GM12875 (cell line): Measurements from ENCODE around the gene INPP5A.

Source experiments
- H3K4me3 ChIP-seq: one replicate; pipeline ENCODE4 v1.5.1; 2011; ENCODE audit warnings: low read depth, low read length, control low read depth
- CTCF ChIP-seq: IDR thresholded peaks from 2 replicates; pipeline ENCODE4 v1.5.1; 2011; ENCODE audit warnings: low read depth, mild to moderate bottlenecking, control low read depth, inconsistent platforms, low read length, moderate library complexity, borderline replicate concordance; ENCODE audit not compliant: insufficient read depth

Gene INPP5A

GRCh38 chr10:132603851-132604533, 66.4 kb downstream of the INPP5A start:
- no peak for TF ChIP-seq CTCF
- H3K4me3 ChIP-seq = no peak overlapping the region

DNA sequence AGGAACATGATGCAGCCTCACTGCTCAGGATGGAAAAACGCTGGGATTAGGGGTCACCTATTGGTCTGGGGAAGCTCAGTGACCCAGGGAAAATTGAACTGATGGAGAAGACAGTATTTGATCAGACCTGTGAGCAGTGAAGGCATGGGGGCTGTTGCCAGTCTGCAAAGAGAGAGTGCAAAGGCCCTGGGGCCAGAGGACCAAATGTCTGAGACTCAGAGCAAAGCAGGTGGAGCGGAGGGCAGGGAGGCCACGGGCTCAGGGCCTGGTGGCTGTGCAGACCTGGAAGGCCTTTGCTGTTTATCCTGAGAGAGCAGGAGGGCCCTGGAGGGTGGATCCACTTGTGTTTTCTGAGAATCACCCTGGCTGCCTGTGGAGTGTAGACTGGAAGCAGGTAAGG, 67.1 kb downstream of the INPP5A start:
- no peak for TF ChIP-seq CTCF

GRCh38 chr10:132605390-132605789, 67.8 kb downstream of the INPP5A start:
- TF ChIP-seq CTCF = no peak

More for the DNA sequence above, 67.1 kb downstream of the INPP5A start:
- H3K4me3 ChIP-seq = no peak overlapping the region

DNA sequence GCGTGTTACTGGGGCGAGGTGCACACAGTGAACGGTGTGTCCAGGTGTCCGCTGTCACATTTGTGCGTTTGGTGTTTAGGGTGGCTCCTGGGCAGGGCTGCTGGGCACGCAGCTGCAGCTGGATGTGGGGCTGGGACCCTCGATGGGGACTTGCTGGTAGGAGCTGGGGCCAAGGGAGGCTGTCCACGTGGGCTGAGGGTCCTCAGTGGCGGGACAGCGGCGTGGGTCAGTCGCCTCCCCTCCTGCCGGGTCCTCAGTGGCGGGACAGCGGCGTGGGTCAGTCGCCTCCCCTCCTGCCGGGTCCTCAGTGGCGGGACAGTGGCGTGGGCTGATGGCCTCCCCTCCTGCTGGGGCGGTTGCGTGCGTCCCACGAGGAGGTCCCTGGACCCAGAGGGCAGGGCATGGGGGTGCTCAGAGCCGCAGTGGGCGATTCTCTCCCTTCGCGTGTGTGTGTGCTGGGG, 68.5 kb downstream of the INPP5A start:
- no peak for TF ChIP-seq CTCF
- no peak overlapping the region for H3K4me3 ChIP-seq

More at GRCh38 chr10:132605390-132605789, 67.8 kb downstream of the INPP5A start:
- no peak overlapping the region for H3K4me3 ChIP-seq

GRCh38 chr10:132606536-132607316, 69.1 kb downstream of the INPP5A start:
- no peak for TF ChIP-seq CTCF
- H3K4me3 ChIP-seq = no peak overlapping the region

DNA sequence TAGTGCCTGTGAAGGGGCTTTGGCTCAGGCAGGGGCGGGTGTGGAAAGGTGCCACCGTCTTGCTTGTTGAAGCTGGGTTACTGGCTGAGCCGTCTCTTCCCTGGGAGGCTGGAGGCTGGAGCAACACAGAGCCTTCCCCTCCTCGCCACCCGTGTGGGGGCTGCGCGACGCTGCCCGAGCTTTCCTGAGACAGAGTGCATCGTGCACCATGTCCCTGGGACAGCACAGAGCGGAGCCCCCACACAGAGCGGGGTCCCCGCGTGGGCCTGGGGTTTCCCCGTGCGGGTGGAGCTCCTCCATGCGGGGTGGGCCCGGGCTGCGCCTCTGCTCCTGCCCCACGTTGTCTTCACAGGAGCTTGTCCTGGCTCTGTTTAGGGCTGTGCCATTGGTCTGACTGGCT, 69.9 kb downstream of the INPP5A start:
- H3K4me3 ChIP-seq = no peak overlapping the region
- TF ChIP-seq CTCF = no peak
